ENCODE results near the gene KHSRP. TPM values are rescaled to one million over a fixed set of nuclear protein-coding genes. Genes with fewer than 3 reads are reported as not detected.
A peak's percentile ranks its signal among the peaks of the same experiment; 100 is the strongest.

KHSRP gene
- total and polyA plus RNA-seq, 10 donors: 35.8 to 174 (median 124) TPM

- TF ChIP-seq CTCF (IDR thresholded peaks at IDR 0.05 in 8 of 11, conservative IDR thresholded peaks at IDR 0.05 in 3 of 11) (no peak), POLR2AphosphoS5 (IDR thresholded peaks at IDR 0.05) (no peak), POLR2A (IDR thresholded peaks at IDR 0.05) (no peak)
- no peak overlapping the region for H3K27ac ChIP-seq
- H3K9me3 ChIP-seq: no peaks in the 10 kb centered on the region
- WGBS, 5 donors: 92 to 95% (median 93%) methylated on average over 8 of the region's 8 CpGs
- H3K4me1 ChIP-seq: peaks cover 0 to 30% (median 11%) of the 10 kb centered on the region in 6 donors
- peaks cover 0 to 28% (median 12%) of the 10 kb centered on the region in 7 donors for H3K27me3 ChIP-seq (replicated peaks in 1 of 7)
- H3K36me3 ChIP-seq: peaks cover 0 to 39% (median 10%) of the 10 kb centered on the region in 6 donors
- no peak for DNase-seq
- H3K4me3 ChIP-seq: no peak overlapping the region
- intact Hi-C loops (cut with DNase I; ENCODE audit: low total_unique reads): no loop called here
These were observed 41.1 kb upstream of the KHSRP start for GRCh38 chr19:6465663-6466062.

GRCh38 chr19:6465006-6465405 lies 40.4 kb upstream of the KHSRP start:
- WGBS, 5 donors: 65 to 77% (median 69%) methylated on average over 9 of the region's 9 CpGs
- Histone ChIP-seq H3K4me1 (peaks cover 0 to 37% (median 15%) of the 10 kb centered on the region in 6 donors), H3K9me3 (no peaks in the 10 kb centered on the region), H3K4me3 (no peak overlapping the region), H3K27ac (no peak overlapping the region), H3K36me3 (peaks cover 0 to 32% (median 3%) of the 10 kb centered on the region in 6 donors), H3K27me3 (replicated peaks in 1 of 7) (peaks cover 0 to 28% (median 12%) of the 10 kb centered on the region in 7 donors)
- TF ChIP-seq CTCF (IDR thresholded peaks at IDR 0.05 in 8 of 11, conservative IDR thresholded peaks at IDR 0.05 in 3 of 11): no peak
- intact Hi-C loops (cut with DNase I; ENCODE audit: low total_unique reads): no loop called here
- DNase-seq: no peak

GRCh38 chr19:6464070-6464873 lies 39.7 kb upstream of the KHSRP start, which contains the start of gene CRB3:
Gene CRB3, plus strand, starts transcription at chr19:6464271. Its CDS starts 431 bp downstream, at chr19:6464702.
- peak; percentile 83 for DNase-seq
- peaks cover 0 to 44% (median 20%) of the 10 kb centered on the region in 6 donors for H3K4me1 ChIP-seq
- 10 to 26% (median 12%) methylated on average over 31 to 65 of the region's 65 CpGs for WGBS, 5 donors
- peaks cover 0 to 35% (median 12%) of the 10 kb centered on the region in 7 donors for H3K27me3 ChIP-seq (replicated peaks in 1 of 7)
- intact Hi-C loops (cut with DNase I; ENCODE audit: low total_unique reads): no loop called here
- H3K9me3 ChIP-seq: no peaks in the 10 kb centered on the region
- peaks cover 0 to 25% (median 2%) of the 10 kb centered on the region in 6 donors for H3K36me3 ChIP-seq
- TF ChIP-seq CTCF (IDR thresholded peaks at IDR 0.05 in 8 of 11, conservative IDR thresholded peaks at IDR 0.05 in 3 of 11) (no peak), POLR2AphosphoS5 (IDR thresholded peaks at IDR 0.05) (no peak), POLR2A (IDR thresholded peaks at IDR 0.05) (no peak)
- peak within 1 kb of the TSS in 2 of 8 donors; percentile 21 to 42 for H3K27ac ChIP-seq
- peak within 1 kb of the TSS in 7 of 8 donors; percentile 8 to 60 (median 18) for H3K4me3 ChIP-seq
